OCI-LY7 (cell line): ENCODE data around the gene PEX3. TPM values are rescaled to one million over a fixed set of nuclear protein-coding genes. Genes with fewer than 3 reads are reported as not detected.

Source experiments
- BruUV-seq: library from RNA; stranded (reverse); fragments of 400-500 nt; replicated peaks from 2 replicates; lab custom pipeline; 2021; lab: Mats Ljungman, UMichigan
- CTCF ChIA-PET: fragments of 300-600 bp; sonication (Branson Sonifier 250); formaldehyde crosslinking; loops from one replicate; lab custom pipeline; 2022; ENCODE audit warnings: antibody characterized with exemption; ENCODE audit not compliant: unreplicated experiment; lab: Charles Lee
- POLR2A ChIA-PET: fragments of 300-600 bp; sonication (Branson Sonifier 250); formaldehyde crosslinking; loops from one replicate; lab custom pipeline; 2022; ENCODE audit warnings: antibody characterized with exemption; lab: Charles Lee
- DNase-seq: peaks from one replicate; pipeline ENCODE4 v3.0.0-alpha.2; 2015; ENCODE audit warnings: low spot score
- H2AFZ ChIP-seq: fragments of 200-600 bp; sonication (generic), shearing (Covaris generic); 2 replicates; pipeline ENCODE4 v1.6.1; 2014; ENCODE audit warnings: mild to moderate bottlenecking, antibody characterized with exemption, low read length, moderate library complexity
- H3K27ac ChIP-seq: fragments of 200-600 bp; sonication (generic); 2 replicates; pipeline ENCODE4 v1.5.1; 2014; ENCODE audit warnings: mixed run types, low read depth, mild to moderate bottlenecking, moderate library complexity, low read length, inconsistent platforms; ENCODE audit not compliant: poor library complexity, severe bottlenecking
- H3K36me3 ChIP-seq: fragments of 200-600 bp; sonication (generic); 2 replicates; pipeline ENCODE4 v1.6.1; 2014; ENCODE audit warnings: mild to moderate bottlenecking, antibody characterized with exemption, low read length, moderate library complexity, mixed read lengths; ENCODE audit not compliant: insufficient read depth
- H3K4me1 ChIP-seq: fragments of 200-600 bp; sonication (generic); 2 replicates; pipeline ENCODE4 v1.5.1; 2014; ENCODE audit warnings: mild to moderate bottlenecking, low read length; ENCODE audit not compliant: insufficient read depth, poor library complexity, severe bottlenecking
- H3K4me2 ChIP-seq: fragments of 200-600 bp; sonication (generic); 2 replicates; pipeline ENCODE4 v1.6.1; 2014; ENCODE audit warnings: mild to moderate bottlenecking, low read length
- H3K4me3 ChIP-seq: fragments of 200-600 bp; sonication (generic); 2 replicates; pipeline ENCODE4 v1.5.1; 2014; ENCODE audit warnings: mild to moderate bottlenecking, low read depth, low read length; ENCODE audit not compliant: poor library complexity, severe bottlenecking
- H3K79me2 ChIP-seq: fragments of 200-600 bp; sonication (generic); 2 replicates; pipeline ENCODE4 v1.6.1; 2016; ENCODE audit warnings: low read depth, mild to moderate bottlenecking, low read length, moderate library complexity, mixed read lengths; ENCODE audit not compliant: insufficient read depth
- H3K9me2 ChIP-seq: fragments of 200-600 bp; sonication (generic); 2 replicates; pipeline ENCODE4 v1.6.1; 2016; ENCODE audit warnings: mild to moderate bottlenecking, low read length, mixed read lengths; ENCODE audit not compliant: insufficient read depth
- H3K9me3 ChIP-seq: fragments of 200-600 bp; sonication (generic); 2 replicates; pipeline ENCODE4 v1.6.1; 2014; ENCODE audit warnings: mild to moderate bottlenecking, mixed run types, low read length, mixed read lengths
- H4K20me1 ChIP-seq: fragments of 200-600 bp; sonication (generic); 2 replicates; pipeline ENCODE4 v1.6.1; 2014; ENCODE audit warnings: mild to moderate bottlenecking, antibody characterized with exemption, low read length, moderate library complexity, mixed read lengths; ENCODE audit not compliant: insufficient read depth
- CTCF ChIP-seq: fragments of 200-600 bp; sonication (generic); conservative IDR thresholded peaks from 2 replicates; pipeline ENCODE4 v1.5.1; 2014; ENCODE audit warnings: mild to moderate bottlenecking, antibody characterized with exemption, low read length, moderate library complexity, mixed read lengths
- EZH2phosphoT487 ChIP-seq: fragments of 200-600 bp; sonication (generic); IDR thresholded peaks from 2 replicates; pipeline ENCODE4 v1.6.1; 2018; ENCODE audit warnings: low read depth, borderline replicate concordance, mild to moderate bottlenecking, mixed run types, antibody characterized with exemption, low read length, moderate library complexity, mixed read lengths
- intact Hi-C: fragments of 100-400 bp; cut with micrococcal nuclease; formaldehyde crosslinking; loops from one replicate; pipeline ENCODE4 v1.10.0; 2022; ENCODE audit not compliant: unreplicated experiment
- total RNA-seq, 2 experiments: library from RNA; depleted of rRNA in 1 of 2; stranded (reverse); fragments of >200 nt in 1 of 2; shearing (Covaris generic) in 1 of 2; gene quantifications; 2 replicates each; pipeline ENCODE4 v1.2.3, GENCODE V29; 2014 to 2022

Gene PEX3
- total RNA-seq, 2 experiments from 2014 or later = 14.8 to 27.0 TPM

DNA sequence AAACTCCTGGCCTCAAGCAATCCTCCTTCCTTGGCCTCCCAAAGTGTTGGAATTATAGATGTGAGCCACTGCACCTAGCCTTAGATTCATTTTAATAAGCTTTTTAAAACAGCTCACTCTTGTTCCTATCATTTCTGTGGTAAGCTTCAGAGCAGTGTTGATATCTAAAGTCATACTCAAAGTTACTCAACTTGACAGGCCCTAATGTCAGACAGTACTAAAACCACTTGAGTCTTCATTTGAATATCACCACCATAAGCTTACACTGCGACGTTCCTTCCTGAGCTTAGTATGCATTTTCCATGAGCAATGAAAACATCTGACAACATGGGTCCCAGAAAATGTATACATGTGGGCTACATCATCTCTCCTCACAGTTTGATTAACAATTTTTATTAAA is 54.9 kb downstream of the PEX3 start:
- H3K9me2 ChIP-seq = no peaks in the 10 kb centered on the region
- ChIA-PET POLR2A (interaction anchor here (0.7 kb wide), 1 partner anchor 52 kb away, joined by 4 read pairs; no protein-coding TSS in a partner anchor), CTCF (no interaction called here)
- H3K4me2 ChIP-seq = no peak overlapping the region
- no peak for DNase-seq
- BruUV-seq = no TSS peak
- no peak overlapping the region for H3K4me3 ChIP-seq
- H3K9me3 ChIP-seq = no peaks in the 10 kb centered on the region
- intact Hi-C loops = loop anchor here (10.0 kb wide), 2 partner anchors 811 to 1031 kb away; no protein-coding TSS in a partner anchor
- H3K36me3 ChIP-seq = no peaks in the 10 kb centered on the region
- H2AFZ ChIP-seq = no peak overlapping the region
- H3K79me2 ChIP-seq = no peaks in the 10 kb centered on the region
- TF ChIP-seq CTCF (no peak), EZH2phosphoT487 (no peak)
- no peaks in the 10 kb centered on the region for H4K20me1 ChIP-seq
- H3K27ac ChIP-seq = no peak overlapping the region
- peaks cover 11% of the 10 kb centered on the region for H3K4me1 ChIP-seq

DNA sequence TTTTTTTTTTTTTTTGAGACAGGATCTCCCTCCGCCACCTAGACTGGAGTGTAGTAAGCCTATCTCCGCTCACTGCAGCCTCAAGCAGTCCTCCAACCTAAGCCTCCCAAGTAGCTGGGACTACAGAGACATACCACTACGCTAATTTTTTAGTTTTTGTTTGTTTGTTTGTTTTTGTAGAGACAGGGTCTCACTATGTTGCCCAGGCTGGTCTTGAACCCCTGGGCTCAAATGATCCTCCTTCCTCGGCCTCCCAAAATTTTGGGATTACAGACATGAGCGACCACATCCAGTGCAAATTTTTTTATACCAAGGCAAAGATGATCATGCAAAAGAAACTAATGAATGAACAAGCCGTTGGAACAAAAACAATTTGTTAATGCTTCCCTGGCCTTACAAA is 55.6 kb downstream of the PEX3 start:
- no peaks in the 10 kb centered on the region for H3K79me2 ChIP-seq
- no peak for DNase-seq
- H3K4me1 ChIP-seq = peaks cover 11% of the 10 kb centered on the region
- no peak overlapping the region for H3K4me2 ChIP-seq
- intact Hi-C loops = loop anchor here (10.0 kb wide), 2 partner anchors 811 to 1031 kb away; no protein-coding TSS in a partner anchor
- no peak overlapping the region for H2AFZ ChIP-seq
- H3K9me3 ChIP-seq = no peaks in the 10 kb centered on the region
- POLR2A ChIA-PET = interaction anchor here (0.7 to 0.8 kb wide), 2 partner anchors 10 to 52 kb away, joined by 4 to 11 read pairs; no protein-coding TSS in a partner anchor
- H3K9me2 ChIP-seq = no peaks in the 10 kb centered on the region
- H4K20me1 ChIP-seq = no peaks in the 10 kb centered on the region
- TF ChIP-seq CTCF (no peak), EZH2phosphoT487 (no peak)
- CTCF ChIA-PET = no interaction called here
- no peak overlapping the region for H3K4me3 ChIP-seq
- no TSS peak for BruUV-seq
- H3K27ac ChIP-seq = no peak overlapping the region
- no peaks in the 10 kb centered on the region for H3K36me3 ChIP-seq

GRCh38 chr6:143506620-143507019 is 56.0 kb downstream of the PEX3 start:
- ChIA-PET CTCF (no interaction called here), POLR2A (interaction anchor here (0.8 kb wide), 1 partner anchor 10 kb away, joined by 11 read pairs; no protein-coding TSS in a partner anchor)
- Histone ChIP-seq H3K9me3 (no peaks in the 10 kb centered on the region), H4K20me1 (no peaks in the 10 kb centered on the region), H3K79me2 (no peaks in the 10 kb centered on the region), H3K4me3 (no peak overlapping the region), H3K36me3 (no peaks in the 10 kb centered on the region), H3K9me2 (no peaks in the 10 kb centered on the region), H2AFZ (no peak overlapping the region), H3K27ac (no peak overlapping the region), H3K4me2 (no peak overlapping the region), H3K4me1 (peaks cover 11% of the 10 kb centered on the region)
- no peak for DNase-seq
- intact Hi-C loops = loop anchor here (10.0 kb wide), 2 partner anchors 812 to 1032 kb away; no protein-coding TSS in a partner anchor
- no peak for TF ChIP-seq CTCF
- TF ChIP-seq EZH2phosphoT487 = no peak
- no TSS peak for BruUV-seq
